Brain pericyte (primary cell): ENCODE measurements around the gene COL23A1.

ENCODE experiments used
- DNase-seq: peaks from one replicate; pipeline ENCODE4 v3.0.0-alpha.2; 2012; ENCODE audit warnings: low read depth, low spot score

The COL23A1 gene

GRCh38 chr5:178398901-178399700, 191.1 kb downstream of the COL23A1 start:
- DNase-seq: no peak

GRCh38 chr5:178396796-178397720, 193.1 kb downstream of the COL23A1 start:
- DNase-seq: no peak

DNA sequence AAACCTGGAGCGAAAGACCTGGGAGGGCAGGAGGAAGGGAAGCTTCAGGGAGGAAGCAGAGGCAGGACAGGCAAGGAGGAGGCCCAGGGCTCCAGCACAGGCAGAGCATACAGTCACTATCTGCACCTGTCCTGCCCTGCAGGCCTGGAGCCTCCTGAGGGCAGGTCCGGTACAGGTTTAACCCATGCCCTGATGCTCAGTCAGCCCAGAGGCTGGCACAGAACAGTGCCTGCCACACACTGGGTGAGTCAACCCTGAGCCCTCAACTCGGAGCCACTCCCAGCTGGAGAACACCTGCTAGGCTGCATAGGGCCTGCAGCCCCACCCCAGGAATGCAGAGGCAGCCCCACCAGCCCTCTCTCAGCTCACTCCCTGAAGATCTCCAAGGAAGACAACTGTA, 196.1 kb downstream of the COL23A1 start:
- no peak for DNase-seq

- no peak for DNase-seq
Measured at GRCh38 chr5:178392931-178393394, 197.2 kb downstream of the COL23A1 start.

- DNase-seq: no peak
Measured at GRCh38 chr5:178392386-178392785, 197.8 kb downstream of the COL23A1 start.

GRCh38 chr5:178391480-178391879, 198.7 kb downstream of the COL23A1 start:
- DNase-seq: no peak

DNA sequence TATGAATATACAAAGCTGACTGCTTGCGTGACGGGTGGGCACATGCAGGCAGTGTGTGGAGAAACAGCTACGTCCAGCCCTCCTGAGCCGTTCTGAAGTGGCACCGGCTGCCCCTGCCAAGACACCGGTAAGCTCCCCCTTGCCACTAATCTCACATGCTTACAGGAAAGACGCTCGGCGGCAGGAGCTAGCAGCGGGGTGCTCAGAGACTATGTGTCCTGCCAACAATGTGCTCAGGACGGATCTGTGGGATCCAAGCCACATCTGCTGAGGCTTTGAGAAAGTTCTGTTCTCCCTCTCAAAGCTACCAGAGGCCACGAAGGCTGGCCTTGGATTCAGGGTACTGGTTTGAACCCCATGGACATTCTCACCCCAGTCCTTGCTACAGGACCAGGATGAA, 200.4 kb downstream of the COL23A1 start:
- no peak for DNase-seq

DNA sequence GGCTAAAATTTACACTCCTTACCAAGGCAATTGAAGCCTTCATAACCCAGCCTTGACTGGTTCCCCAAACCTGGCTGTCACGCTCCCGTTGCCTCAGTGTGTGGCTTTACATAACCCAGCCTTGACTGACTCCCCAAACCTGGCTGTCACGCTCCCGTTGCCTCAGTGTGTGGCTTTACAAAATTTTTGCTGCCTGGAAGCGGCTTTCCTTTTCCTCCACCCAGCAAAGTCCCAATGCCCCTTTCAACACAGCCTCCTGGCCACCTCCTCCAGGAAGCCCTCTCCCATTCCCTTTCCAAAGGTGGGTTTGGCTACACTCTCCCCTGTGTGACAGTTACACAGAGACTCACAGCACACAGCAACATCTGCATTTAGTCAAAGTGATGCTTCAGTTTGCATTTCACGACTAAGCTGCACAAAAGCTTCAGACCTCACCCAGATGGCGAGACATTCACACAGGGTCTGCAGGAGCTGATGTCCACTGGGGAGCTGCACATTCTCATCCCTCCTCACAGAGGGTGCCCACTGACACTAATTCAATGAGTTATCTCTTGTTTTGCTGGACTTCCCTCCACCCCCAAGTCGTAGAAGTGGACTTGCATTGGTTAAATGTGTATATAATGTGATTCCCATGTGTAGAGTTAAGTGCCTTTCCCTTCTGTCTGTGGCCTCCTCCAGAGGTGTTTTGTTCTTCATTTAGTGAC, 201.0 kb downstream of the COL23A1 start:
- no peak for DNase-seq

DNA sequence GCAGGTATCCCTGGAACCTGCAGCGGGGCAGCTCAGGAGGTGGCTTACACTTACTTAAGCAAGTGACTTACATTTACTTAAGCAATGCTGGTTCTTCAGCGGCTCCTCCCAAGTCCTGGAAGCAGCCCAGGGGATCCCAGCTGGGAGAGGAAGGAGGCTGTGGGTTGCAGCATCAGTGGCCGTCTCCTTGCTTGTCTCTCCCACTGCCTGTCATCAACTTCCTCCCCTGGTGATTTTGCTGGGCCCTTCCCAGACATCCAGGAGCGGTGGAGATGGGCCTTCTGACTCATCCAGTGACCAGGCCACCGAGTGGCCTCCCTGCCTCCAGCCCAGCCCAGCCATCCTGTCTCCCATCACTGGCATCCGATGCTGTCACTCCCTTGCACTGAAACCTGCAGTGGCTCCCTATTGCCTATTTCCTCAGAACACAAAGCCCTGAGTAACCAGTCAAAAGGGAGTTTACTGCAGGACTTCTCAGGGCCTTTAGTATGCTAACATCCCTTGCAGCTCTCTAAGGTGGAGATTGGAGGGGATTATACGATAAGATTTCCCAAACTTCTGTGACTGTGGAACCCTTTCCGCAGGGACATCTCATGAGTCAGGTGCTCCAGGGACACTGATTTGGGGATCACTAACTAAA, 201.7 kb downstream of the COL23A1 start:
- no peak for DNase-seq

DNA sequence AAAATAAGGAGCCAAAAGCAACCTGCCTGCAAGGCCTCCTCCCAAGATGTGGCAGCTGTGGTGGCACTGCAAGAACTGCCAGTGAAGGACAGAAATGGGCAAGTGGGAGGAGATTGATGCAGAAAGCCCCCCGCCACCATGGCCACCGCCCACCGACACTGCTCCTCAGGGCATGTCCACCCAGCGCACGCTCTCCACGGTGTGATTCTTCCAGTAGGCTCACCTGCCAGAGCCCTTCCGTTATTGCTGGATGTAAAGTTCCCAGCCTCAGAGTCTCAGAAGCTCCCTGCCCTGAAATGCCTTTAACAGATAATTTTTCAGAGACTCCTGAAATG, 202.4 kb downstream of the COL23A1 start:
- DNase-seq: no peak

- no peak for DNase-seq
Measured at GRCh38 chr5:178387061-178387855, 202.9 kb downstream of the COL23A1 start.

DNA sequence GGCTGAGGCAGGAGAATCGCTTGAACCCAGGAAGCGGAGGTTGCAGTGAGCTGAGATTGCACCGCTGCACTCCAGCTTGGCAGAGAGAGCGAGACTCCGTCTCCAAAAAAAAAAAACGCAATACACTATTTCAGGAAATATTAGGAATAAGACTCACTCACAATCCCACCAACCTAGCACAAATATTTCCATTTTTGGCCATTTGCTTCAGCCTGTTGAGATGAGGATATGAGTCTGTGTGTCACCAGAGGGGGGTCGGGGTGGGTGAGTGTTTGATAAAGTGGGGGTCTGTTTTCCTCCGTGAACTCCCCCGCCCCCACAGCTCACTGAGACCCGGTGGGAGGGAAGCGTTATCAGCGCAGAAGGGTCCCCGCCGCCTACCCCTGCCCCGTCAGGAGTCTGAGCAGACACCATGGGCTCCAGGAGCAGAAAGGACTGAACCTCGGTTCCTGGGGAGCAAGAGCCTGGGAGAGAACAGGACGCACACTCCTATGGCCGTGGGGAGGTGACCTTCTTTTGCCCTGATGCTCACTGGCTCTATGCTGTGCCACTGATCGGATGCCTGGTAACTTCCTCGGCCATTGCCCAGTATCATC, 203.8 kb downstream of the COL23A1 start:
- no peak for DNase-seq

GRCh38 chr5:178385496-178385890, 204.7 kb downstream of the COL23A1 start:
- DNase-seq: no peak

- DNase-seq: no peak
Measured at GRCh38 chr5:178384816-178385495, 205.2 kb downstream of the COL23A1 start.

DNA sequence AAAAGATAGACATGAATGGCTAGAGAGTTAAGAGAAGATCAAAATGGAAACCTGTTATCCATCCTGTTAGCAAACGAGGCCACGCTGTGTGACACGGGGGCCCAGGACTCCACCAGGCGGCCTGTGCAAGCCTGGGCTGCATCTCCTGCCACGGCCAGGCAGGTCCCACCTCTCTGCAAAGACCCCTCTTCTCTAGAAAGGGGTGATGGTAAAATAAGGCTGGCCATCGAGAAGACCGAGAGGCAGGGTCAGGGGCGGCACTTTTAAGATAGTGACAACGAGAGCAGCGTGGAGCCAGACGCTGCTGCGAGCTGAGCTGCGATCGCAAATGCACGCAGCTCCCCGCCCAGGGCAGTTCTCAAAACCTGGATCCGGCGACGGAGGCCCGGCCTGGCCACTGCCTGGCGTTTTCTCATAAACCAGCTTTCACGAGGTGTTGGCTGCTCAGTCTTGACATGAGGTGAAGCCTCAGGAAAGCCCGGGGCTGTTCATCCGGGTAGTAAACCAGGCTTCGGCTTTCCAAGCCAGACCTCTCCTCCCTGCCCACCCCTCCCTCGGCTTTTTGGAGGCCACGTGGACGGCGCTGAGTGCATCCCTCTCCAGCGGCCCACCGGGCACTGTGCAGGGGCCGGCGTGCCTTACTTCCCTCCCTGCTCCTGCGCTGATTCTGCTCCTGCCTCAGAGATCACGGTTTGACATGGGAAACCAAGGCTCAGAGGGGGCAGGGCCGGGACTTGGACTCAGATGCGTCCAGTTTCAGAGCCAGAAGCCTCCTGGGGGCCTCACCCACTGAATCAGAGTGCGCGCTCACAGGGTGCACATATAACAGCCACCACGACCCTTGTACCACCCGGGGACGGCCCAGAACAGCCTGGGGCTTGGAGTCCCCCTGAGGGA, 206.0 kb downstream of the COL23A1 start:
- no peak for DNase-seq

GRCh38 chr5:178383301-178383918, 206.8 kb downstream of the COL23A1 start:
- DNase-seq: no peak

GRCh38 chr5:178382754-178383164, 207.4 kb downstream of the COL23A1 start:
- DNase-seq: no peak
